ACC112 (cell line): ENCODE results near the gene P2RY6.

Experiments used
- H2AFZ ChIP-seq: fragments of 200-600 bp; sonication (generic); one replicate; pipeline ENCODE4 v1.6.0; 2017; ENCODE audit warnings: antibody characterized with exemption, low read length; ENCODE audit not compliant: unreplicated experiment
- H3K27ac ChIP-seq: fragments of 200-600 bp; sonication (generic); 2 replicates; pipeline ENCODE4 v1.5.1; 2014; ENCODE audit warnings: low read depth, mild to moderate bottlenecking, antibody characterized with exemption, low read length, moderate library complexity
- H3K27me3 ChIP-seq: fragments of 200-600 bp; sonication (generic); 2 replicates; pipeline ENCODE4 v1.6.1; 2014; ENCODE audit warnings: mild to moderate bottlenecking, antibody characterized with exemption, low read length, moderate library complexity, mixed read lengths; ENCODE audit not compliant: insufficient read depth
- H3K36me3 ChIP-seq: fragments of 200-600 bp; sonication (generic); 2 replicates; pipeline ENCODE4 v1.6.1; 2016; ENCODE audit warnings: mild to moderate bottlenecking, antibody characterized with exemption, low read length, moderate library complexity, mixed read lengths; ENCODE audit not compliant: insufficient read depth
- H3K4me1 ChIP-seq: fragments of 200-600 bp; sonication (generic); one replicate; pipeline ENCODE4 v1.6.1; 2016; ENCODE audit warnings: low read length, mixed read lengths; ENCODE audit not compliant: insufficient read depth, unreplicated experiment, control insufficient read depth
- H3K4me3 ChIP-seq: fragments of 200-600 bp; sonication (generic); 2 replicates; pipeline ENCODE4 v1.5.1; 2014; ENCODE audit warnings: mild to moderate bottlenecking, low read depth, low read length
- H3K79me2 ChIP-seq: fragments of 200-600 bp; sonication (generic); one replicate; pipeline ENCODE4 v1.6.0; 2016; ENCODE audit warnings: low read length; ENCODE audit not compliant: control insufficient read depth, unreplicated experiment, insufficient read depth

Gene P2RY6

GRCh38 chr11:73298233-73298632 lies 26.1 kb downstream of the P2RY6 start:
- Histone ChIP-seq H3K4me1 (peaks cover 13% of the 10 kb centered on the region), H3K36me3 (no peaks in the 10 kb centered on the region), H3K4me3 (no peak overlapping the region), H2AFZ (no peak overlapping the region), H3K27me3 (no peaks in the 10 kb centered on the region), H3K79me2 (no peaks in the 10 kb centered on the region), H3K27ac (no peak overlapping the region)

DNA sequence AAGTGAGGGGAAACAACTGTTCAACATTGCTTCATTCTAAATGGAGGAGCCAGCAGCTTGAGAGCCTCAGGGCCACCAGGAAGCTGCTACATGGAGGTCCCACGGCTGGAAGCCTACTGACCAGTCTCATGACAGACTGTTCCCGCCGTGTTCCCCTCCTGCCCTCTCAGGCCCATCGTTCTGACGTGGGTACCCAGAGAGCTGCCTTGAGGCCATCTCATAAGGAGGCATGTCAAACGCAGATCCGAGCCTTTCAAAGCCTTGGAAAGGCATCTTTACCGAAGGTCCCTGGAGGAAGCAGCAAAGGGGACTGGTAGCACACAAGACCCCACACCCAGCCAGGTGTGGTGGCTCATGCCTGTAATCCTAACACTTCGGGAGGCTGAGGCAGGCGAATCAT lies 27.6 kb downstream of the P2RY6 start:
- Histone ChIP-seq H2AFZ (no peak overlapping the region), H3K4me3 (no peak overlapping the region), H3K36me3 (no peaks in the 10 kb centered on the region), H3K4me1 (peaks cover 10% of the 10 kb centered on the region), H3K79me2 (no peaks in the 10 kb centered on the region), H3K27me3 (no peaks in the 10 kb centered on the region), H3K27ac (no peak overlapping the region)

DNA sequence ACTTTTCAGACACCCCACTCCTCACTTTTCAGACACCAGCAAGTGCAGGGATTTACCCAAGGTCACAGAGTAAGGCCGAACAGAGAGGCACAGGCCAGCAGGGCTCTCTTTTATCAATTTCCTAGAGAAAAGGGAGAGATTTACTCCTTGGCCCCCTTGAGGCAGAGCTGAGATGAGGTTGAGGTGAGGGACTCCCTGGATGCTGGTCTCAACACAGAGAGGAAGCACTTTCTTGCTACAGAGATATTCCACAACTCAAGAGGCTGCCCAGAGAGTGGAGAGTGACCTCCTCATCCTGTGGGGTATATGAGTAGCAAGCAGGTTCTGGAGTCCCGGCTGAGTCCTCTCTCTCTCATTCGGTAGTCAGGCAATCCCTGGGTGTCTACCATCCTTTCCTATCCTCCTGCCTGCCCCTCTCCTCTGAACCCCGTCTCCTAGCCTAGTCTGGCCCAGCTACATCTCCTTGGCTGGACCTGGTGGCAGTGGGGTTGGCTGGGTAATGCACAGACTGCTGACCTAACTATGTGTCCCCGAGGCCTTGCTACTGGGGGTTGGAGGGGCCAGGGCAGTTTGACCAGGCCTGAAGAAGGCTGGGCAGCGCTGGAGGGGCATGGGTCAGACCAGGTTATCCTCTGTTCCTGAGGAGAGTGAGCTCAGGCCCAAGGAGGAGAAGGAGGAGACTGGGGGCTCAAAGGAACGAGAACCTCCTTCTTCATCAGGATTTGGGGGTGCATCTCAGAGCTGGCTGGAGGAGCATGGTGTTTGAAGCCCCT lies 34.1 kb downstream of the P2RY6 start:
- no peak overlapping the region for H3K4me3 ChIP-seq
- no peak overlapping the region for H2AFZ ChIP-seq

GRCh38 chr11:73306977-73307322 lies 34.8 kb downstream of the P2RY6 start:
- Histone ChIP-seq H2AFZ (peak overlapping the region; percentile 90), H3K27ac (peak overlapping the region; percentile 56)

More for the DNA sequence above, 34.1 kb downstream of the P2RY6 start:
- Histone ChIP-seq H3K4me1 (peaks cover 27% of the 10 kb centered on the region), H3K79me2 (peaks cover 19% of the 10 kb centered on the region), H3K36me3 (no peaks in the 10 kb centered on the region), H3K27me3 (no peaks in the 10 kb centered on the region), H3K27ac (no peak overlapping the region)

GRCh38 chr11:73307323-73308002 lies 35.3 kb downstream of the P2RY6 start:
- Histone ChIP-seq H3K27ac (peak overlapping the region; percentile 87), H3K79me2 (peaks cover 31% of the 10 kb centered on the region), H3K4me3 (peak overlapping the region; percentile 87), H3K4me1 (peaks cover 39% of the 10 kb centered on the region), H3K27me3 (no peaks in the 10 kb centered on the region), H2AFZ (peak overlapping the region; percentile 90), H3K36me3 (no peaks in the 10 kb centered on the region)

More at GRCh38 chr11:73306977-73307322, 34.8 kb downstream of the P2RY6 start:
- no peaks in the 10 kb centered on the region for H3K36me3 ChIP-seq
- H3K4me3 ChIP-seq, result peak overlapping the region; percentile 78
- H3K27me3 ChIP-seq, result no peaks in the 10 kb centered on the region
- peaks cover 34% of the 10 kb centered on the region for H3K4me1 ChIP-seq
- H3K79me2 ChIP-seq, result peaks cover 26% of the 10 kb centered on the region

- H3K27ac ChIP-seq, result peak within 1 kb of the TSS; percentile 87
- H3K4me3 ChIP-seq, result peak within 1 kb of the TSS; percentile 87
- H3K79me2 ChIP-seq, result peaks cover 39% of the 10 kb centered on the region
- no peaks in the 10 kb centered on the region for H3K27me3 ChIP-seq
- H3K4me1 ChIP-seq, result peaks cover 47% of the 10 kb centered on the region
- H3K36me3 ChIP-seq, result no peaks in the 10 kb centered on the region
- peak within 1 kb of the TSS; percentile 90 for H2AFZ ChIP-seq
Measured at GRCh38 chr11:73308003-73308960, 36.1 kb downstream of the P2RY6 start, which contains the start of gene ARHGEF17. ARHGEF17 (plus strand) TSS chr11:73308276; CDS start chr11:73308639, 363 bp downstream.

DNA sequence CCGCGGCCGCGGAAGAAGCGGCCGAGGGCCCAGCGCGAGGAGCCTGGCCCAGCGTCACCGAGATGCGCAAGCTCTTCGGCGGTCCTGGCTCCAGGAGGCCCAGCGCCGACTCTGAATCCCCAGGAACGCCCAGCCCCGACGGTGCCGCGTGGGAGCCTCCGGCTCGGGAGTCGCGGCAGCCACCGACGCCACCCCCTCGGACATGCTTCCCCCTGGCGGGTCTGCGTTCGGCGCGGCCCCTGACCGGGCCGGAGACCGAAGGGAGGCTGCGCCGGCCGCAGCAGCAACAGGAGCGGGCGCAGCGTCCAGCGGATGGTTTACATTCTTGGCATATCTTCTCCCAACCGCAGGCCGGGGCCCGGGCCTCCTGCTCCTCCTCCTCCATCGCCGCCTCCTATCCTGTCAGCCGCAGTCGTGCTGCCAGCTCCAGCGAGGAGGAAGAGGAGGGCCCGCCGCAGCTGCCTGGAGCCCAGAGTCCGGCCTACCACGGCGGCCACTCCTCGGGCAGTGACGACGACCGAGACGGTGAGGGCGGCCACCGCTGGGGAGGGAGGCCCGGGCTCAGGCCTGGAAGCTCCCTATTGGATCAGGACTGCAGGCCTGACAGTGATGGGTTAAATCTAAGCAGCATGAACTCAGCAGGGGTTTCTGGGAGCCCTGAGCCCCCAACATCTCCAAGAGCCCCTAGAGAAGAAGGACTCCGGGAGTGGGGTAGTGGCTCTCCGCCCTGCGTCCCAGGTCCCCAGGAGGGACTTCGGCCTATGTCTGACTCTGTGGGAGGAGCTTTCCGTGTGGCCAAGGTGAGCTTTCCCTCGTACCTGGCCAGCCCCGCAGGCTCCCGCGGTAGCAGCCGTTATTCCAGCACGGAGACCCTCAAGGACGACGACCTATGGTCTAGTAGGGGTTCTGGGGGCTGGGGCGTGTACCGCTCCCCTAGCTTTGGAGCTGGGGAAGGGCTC lies 37.1 kb downstream of the P2RY6 start:
- peak overlapping the region; percentile 87 for H3K27ac ChIP-seq

GRCh38 chr11:73310076-73310475 lies 37.9 kb downstream of the P2RY6 start:
- Histone ChIP-seq H2AFZ (no peak overlapping the region), H3K79me2 (peaks cover 57% of the 10 kb centered on the region), H3K27me3 (no peaks in the 10 kb centered on the region), H3K27ac (peak overlapping the region; percentile 87; the same call in 1 of the 2 replicates), H3K36me3 (no peaks in the 10 kb centered on the region), H3K4me3 (peak overlapping the region; percentile 87), H3K4me1 (peaks cover 65% of the 10 kb centered on the region)

More for the DNA sequence above, 37.1 kb downstream of the P2RY6 start:
- peaks cover 57% of the 10 kb centered on the region for H3K4me1 ChIP-seq
- peak overlapping the region; percentile 87 for H3K4me3 ChIP-seq
- no peaks in the 10 kb centered on the region for H3K27me3 ChIP-seq
- peak overlapping the region; percentile 79 for H2AFZ ChIP-seq
- no peaks in the 10 kb centered on the region for H3K36me3 ChIP-seq
- H3K79me2 ChIP-seq, result peaks cover 49% of the 10 kb centered on the region

GRCh38 chr11:73310661-73311393 lies 38.7 kb downstream of the P2RY6 start:
- H3K4me1 ChIP-seq, result peaks cover 72% of the 10 kb centered on the region
- no peak overlapping the region for H3K27ac ChIP-seq
- H3K4me3 ChIP-seq, result peak overlapping the region; percentile 87
- no peaks in the 10 kb centered on the region for H3K36me3 ChIP-seq
- no peak overlapping the region for H2AFZ ChIP-seq
- H3K27me3 ChIP-seq, result no peaks in the 10 kb centered on the region
- H3K79me2 ChIP-seq, result peaks cover 65% of the 10 kb centered on the region
